Activated naive CD8-positive, alpha-beta T cell treated with anti-CD3 and anti-CD28 coated beads for 36 hours (primary cell): Measurements from ENCODE around the gene TMEM59L. TPM values are rescaled to one million over a fixed set of nuclear protein-coding genes. Genes with fewer than 3 reads are reported as not detected.
A peak's percentile ranks its signal among the peaks of the same experiment; 100 is the strongest.

Experiments
- DNase-seq: peaks from one replicate; pipeline ENCODE4 v3.0.0; 2021
- H3K27ac Mint-ChIP-seq: one replicate; pipeline ENCODE4 v1.8.0; 2022; ENCODE audit warnings: mild to moderate bottlenecking, moderate library complexity, mixed read lengths
- H3K27me3 Mint-ChIP-seq: one replicate; pipeline ENCODE4 v1.8.0; 2022; ENCODE audit warnings: mild to moderate bottlenecking, mixed read lengths
- H3K36me3 Mint-ChIP-seq: one replicate; pipeline ENCODE4 v1.8.0; 2021; ENCODE audit warnings: mild to moderate bottlenecking, mixed read lengths
- H3K4me1 Mint-ChIP-seq: one replicate; pipeline ENCODE4 v1.8.0; 2021; ENCODE audit warnings: mixed read lengths
- H3K4me3 Mint-ChIP-seq: one replicate; pipeline ENCODE4 v1.8.0; 2022; ENCODE audit warnings: mild to moderate bottlenecking, moderate library complexity, mixed read lengths
- H3K9me3 Mint-ChIP-seq: one replicate; pipeline ENCODE4 v1.8.0; 2022; ENCODE audit warnings: mixed read lengths
- total RNA-seq, 2 experiments: library from RNA; stranded (reverse); gene quantifications; one replicate each; pipeline ENCODE4 v1.2.3, GENCODE V29; 2021

TMEM59L gene
- total RNA-seq, 2 experiments from 2014 or later: not detected

DNA sequence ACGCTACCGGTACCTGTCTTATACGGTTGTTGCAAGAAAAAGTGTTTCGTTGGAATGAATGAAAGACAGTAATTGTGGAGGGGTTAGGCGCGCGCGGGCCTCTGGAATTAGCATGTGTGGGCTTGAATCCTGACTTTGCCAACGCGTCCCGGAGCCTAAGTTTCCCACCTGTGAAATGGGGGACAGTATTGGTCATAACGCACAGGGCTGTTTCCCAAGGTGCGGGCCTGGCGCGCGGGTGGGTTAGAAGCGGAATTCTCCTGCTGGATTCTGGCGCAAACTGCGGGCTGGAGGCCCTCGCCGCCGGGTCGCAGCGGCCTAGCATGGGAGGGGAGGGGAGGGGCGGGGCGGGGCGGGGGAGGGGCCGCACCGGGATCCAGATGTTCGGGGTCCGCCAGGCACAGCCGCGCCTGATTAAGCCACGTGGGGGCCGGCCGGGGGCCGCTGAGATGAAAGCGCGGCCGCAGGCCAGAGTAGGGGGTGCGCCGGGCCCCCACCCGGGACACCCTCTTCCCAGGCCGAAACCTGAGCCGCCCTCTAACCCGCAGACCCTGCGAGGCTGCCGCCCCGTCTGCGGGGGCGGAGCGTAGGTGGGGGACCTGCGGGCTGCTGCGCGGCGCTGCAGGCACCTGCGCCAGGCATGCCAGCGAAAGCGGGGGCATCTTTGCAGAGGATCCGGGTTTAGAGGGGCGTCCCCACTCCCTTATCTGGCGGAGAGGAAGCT is 1.2 kb upstream of the TMEM59L start:
- H3K36me3 Mint-ChIP-seq: no peaks in the 10 kb centered on the region
- H3K4me3 Mint-ChIP-seq: no peak overlapping the region
- H3K4me1 Mint-ChIP-seq: peaks cover 15% of the 10 kb centered on the region
- no peaks in the 10 kb centered on the region for H3K9me3 Mint-ChIP-seq
- H3K27ac Mint-ChIP-seq: no peak overlapping the region
- no peak for DNase-seq
- H3K27me3 Mint-ChIP-seq: peaks cover 85% of the 10 kb centered on the region

DNA sequence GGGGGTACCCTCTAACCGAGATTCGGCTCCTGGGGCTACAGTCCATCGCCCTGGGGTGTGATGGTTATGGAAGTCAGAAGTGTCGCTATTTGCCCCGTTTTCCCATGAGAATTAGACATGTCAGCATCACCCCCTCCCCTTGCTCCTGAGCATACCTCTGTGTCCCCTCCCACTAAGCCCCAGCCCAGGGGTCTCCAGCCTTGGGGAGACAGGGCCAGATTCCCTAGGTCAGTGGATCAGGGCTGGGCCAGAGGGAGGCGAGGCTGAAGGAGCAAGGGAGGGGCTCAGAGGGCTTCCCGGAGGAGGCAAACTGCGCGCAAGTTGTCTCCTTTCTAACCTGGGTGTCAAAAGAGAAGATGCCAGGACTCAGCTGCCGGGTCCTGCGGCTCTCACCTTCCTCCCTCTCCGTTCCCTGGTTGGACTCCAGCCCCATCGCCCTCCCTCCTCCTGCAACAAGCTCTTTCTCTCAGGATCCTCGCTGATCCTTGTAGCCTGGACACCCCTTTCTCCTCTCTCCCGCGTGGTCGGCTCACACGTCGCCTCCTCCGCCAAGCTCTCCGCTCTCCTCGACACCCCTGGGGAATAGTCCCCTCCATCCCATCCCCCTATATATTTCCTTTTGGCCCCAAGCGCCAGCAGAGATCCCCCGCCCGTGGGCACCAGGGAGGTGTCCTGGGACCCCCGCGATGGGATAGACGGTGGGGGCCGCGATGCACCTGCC is 459 bp upstream of the TMEM59L start:
- Mint-ChIP-seq H3K4me1 (peaks cover 15% of the 10 kb centered on the region), H3K9me3 (no peaks in the 10 kb centered on the region), H3K4me3 (peak overlapping the region; percentile 67), H3K27me3 (peaks cover 88% of the 10 kb centered on the region), H3K36me3 (no peaks in the 10 kb centered on the region), H3K27ac (no peak overlapping the region)
- no peak for DNase-seq

GRCh38 chr19:18613589-18614234 is 1.0 kb downstream of the TMEM59L start:
- no peaks in the 10 kb centered on the region for H3K9me3 Mint-ChIP-seq
- DNase-seq: no peak
- H3K4me1 Mint-ChIP-seq: peaks cover 15% of the 10 kb centered on the region
- no peaks in the 10 kb centered on the region for H3K36me3 Mint-ChIP-seq
- no peak overlapping the region for H3K27ac Mint-ChIP-seq
- H3K4me3 Mint-ChIP-seq: peak overlapping the region; percentile 53
- peaks cover 81% of the 10 kb centered on the region for H3K27me3 Mint-ChIP-seq

- H3K27ac Mint-ChIP-seq: no peak overlapping the region
- peaks cover 62% of the 10 kb centered on the region for H3K27me3 Mint-ChIP-seq
- DNase-seq: no peak
- no peaks in the 10 kb centered on the region for H3K9me3 Mint-ChIP-seq
- peaks cover 13% of the 10 kb centered on the region for H3K4me1 Mint-ChIP-seq
- no peak overlapping the region for H3K4me3 Mint-ChIP-seq
- no peaks in the 10 kb centered on the region for H3K36me3 Mint-ChIP-seq
Measured at GRCh38 chr19:18616023-18616422, 3.4 kb downstream of the TMEM59L start.

DNA sequence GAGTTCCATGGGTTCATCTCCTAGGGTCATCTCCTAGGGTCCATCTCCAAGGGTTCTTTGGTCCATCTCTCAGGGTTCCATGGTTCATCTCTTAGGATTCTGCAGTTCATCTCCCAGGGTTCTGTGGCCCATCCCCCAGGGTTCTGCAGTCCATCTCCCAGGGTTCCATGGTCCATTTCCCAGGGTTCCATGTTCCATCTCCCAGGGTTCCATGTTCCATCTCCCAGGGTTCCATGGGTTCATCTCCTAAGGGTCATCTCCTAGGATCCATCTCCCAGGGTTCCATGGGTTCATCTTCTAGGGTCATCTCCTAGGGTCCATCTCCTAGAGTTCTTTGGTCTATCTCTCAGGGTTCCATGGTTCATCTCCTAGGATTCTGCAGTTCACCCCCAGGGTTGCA is 4.9 kb downstream of the TMEM59L start:
- Mint-ChIP-seq H3K36me3 (no peaks in the 10 kb centered on the region), H3K9me3 (no peaks in the 10 kb centered on the region), H3K27ac (no peak overlapping the region), H3K4me1 (peaks cover 5% of the 10 kb centered on the region), H3K4me3 (no peak overlapping the region), H3K27me3 (peaks cover 50% of the 10 kb centered on the region)
- DNase-seq: no peak

GRCh38 chr19:18618236-18618635 is 5.6 kb downstream of the TMEM59L start:
- H3K27ac Mint-ChIP-seq: no peak overlapping the region
- DNase-seq: no peak
- peaks cover 47% of the 10 kb centered on the region for H3K27me3 Mint-ChIP-seq
- peaks cover 3% of the 10 kb centered on the region for H3K4me1 Mint-ChIP-seq
- no peaks in the 10 kb centered on the region for H3K9me3 Mint-ChIP-seq
- H3K36me3 Mint-ChIP-seq: no peaks in the 10 kb centered on the region
- no peak overlapping the region for H3K4me3 Mint-ChIP-seq

DNA sequence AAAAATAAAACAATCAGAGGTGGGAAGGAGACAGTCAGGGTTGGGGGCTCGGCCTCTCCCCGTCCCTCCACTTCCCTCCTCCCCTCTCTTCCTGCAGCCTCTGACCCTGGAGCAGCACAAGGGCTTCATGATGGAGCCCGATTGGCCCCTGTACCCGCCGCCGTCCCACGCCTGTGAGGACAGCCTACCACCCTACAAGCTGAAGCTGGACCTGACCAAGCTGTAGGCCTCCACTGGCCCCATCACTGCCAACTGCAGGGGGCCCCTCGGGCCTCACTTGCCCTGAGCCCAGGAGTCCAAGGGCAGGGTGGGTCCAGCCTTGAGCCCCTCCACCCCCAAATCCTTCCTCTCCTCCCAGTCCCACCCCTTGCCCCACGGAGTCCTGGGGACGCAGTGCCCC is 7.6 kb downstream of the TMEM59L start:
- no peaks in the 10 kb centered on the region for H3K9me3 Mint-ChIP-seq
- no peak overlapping the region for H3K27ac Mint-ChIP-seq
- H3K27me3 Mint-ChIP-seq: peaks cover 26% of the 10 kb centered on the region
- no peak overlapping the region for H3K4me3 Mint-ChIP-seq
- no peaks in the 10 kb centered on the region for H3K36me3 Mint-ChIP-seq
- DNase-seq: no peak
- H3K4me1 Mint-ChIP-seq: no peaks in the 10 kb centered on the region

DNA sequence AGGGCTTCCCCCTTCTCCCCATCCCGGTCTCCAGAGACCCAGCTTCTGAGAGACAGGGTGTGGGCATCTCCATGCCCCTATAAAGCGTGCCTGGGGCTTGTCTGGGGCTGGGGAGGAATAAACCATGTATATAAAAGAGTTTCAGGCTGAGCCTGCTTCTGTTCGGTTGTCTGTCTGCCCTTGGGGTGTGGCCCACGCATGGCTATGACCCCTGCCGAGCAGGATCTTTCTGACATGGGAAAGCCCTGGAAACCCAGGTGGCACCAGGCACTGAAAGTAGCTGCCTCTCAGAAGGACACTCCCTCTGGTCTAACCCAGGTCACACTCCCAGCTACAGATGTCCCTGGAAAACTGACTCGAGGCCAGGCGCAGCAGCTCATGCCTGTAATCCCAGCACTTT is 8.2 kb downstream of the TMEM59L start:
- no peak for DNase-seq
- H3K4me3 Mint-ChIP-seq: no peak overlapping the region
- no peaks in the 10 kb centered on the region for H3K4me1 Mint-ChIP-seq
- peaks cover 20% of the 10 kb centered on the region for H3K27me3 Mint-ChIP-seq
- no peak overlapping the region for H3K27ac Mint-ChIP-seq
- H3K36me3 Mint-ChIP-seq: no peaks in the 10 kb centered on the region
- no peaks in the 10 kb centered on the region for H3K9me3 Mint-ChIP-seq

DNA sequence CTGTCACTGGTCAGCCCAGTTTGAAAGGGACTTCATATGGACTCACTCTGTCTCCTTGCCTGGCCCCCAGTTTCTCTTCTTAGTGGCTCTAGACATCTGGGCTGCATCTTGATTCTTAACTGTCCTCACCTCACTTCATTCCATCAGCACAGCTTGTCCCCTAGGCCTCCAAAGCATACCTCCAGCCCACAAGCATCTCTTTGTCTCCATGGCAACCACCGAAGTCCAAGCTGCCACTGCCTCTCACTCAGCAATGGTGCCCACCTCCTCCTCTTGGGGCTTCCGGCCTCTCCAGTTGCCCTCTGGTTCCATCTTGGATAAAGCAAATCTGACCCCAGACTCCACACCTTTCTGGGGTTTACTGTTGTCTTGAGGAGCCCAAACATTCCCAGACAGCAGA is 14.2 kb downstream of the TMEM59L start:
- no peaks in the 10 kb centered on the region for H3K36me3 Mint-ChIP-seq
- H3K27ac Mint-ChIP-seq: no peak overlapping the region
- no peak for DNase-seq
- H3K4me3 Mint-ChIP-seq: no peak overlapping the region
- H3K27me3 Mint-ChIP-seq: peaks cover 3% of the 10 kb centered on the region
- H3K4me1 Mint-ChIP-seq: no peaks in the 10 kb centered on the region
- H3K9me3 Mint-ChIP-seq: no peaks in the 10 kb centered on the region

GRCh38 chr19:18629166-18630088 is 16.8 kb downstream of the TMEM59L start:
- no peak overlapping the region for H3K27ac Mint-ChIP-seq
- H3K9me3 Mint-ChIP-seq: no peaks in the 10 kb centered on the region

GRCh38 chr19:18633321-18633720 is 20.7 kb downstream of the TMEM59L start:
- no peak for DNase-seq
- H3K27ac Mint-ChIP-seq: no peak overlapping the region
- H3K9me3 Mint-ChIP-seq: no peaks in the 10 kb centered on the region
- H3K27me3 Mint-ChIP-seq: no peaks in the 10 kb centered on the region
- no peaks in the 10 kb centered on the region for H3K36me3 Mint-ChIP-seq
- peaks cover 15% of the 10 kb centered on the region for H3K4me1 Mint-ChIP-seq
- H3K4me3 Mint-ChIP-seq: no peak overlapping the region

More at GRCh38 chr19:18629166-18630088, 16.8 kb downstream of the TMEM59L start:
- no peaks in the 10 kb centered on the region for H3K4me1 Mint-ChIP-seq
- H3K27me3 Mint-ChIP-seq: peaks cover 3% of the 10 kb centered on the region
- DNase-seq: no peak
- no peaks in the 10 kb centered on the region for H3K36me3 Mint-ChIP-seq
- H3K4me3 Mint-ChIP-seq: no peak overlapping the region

DNA sequence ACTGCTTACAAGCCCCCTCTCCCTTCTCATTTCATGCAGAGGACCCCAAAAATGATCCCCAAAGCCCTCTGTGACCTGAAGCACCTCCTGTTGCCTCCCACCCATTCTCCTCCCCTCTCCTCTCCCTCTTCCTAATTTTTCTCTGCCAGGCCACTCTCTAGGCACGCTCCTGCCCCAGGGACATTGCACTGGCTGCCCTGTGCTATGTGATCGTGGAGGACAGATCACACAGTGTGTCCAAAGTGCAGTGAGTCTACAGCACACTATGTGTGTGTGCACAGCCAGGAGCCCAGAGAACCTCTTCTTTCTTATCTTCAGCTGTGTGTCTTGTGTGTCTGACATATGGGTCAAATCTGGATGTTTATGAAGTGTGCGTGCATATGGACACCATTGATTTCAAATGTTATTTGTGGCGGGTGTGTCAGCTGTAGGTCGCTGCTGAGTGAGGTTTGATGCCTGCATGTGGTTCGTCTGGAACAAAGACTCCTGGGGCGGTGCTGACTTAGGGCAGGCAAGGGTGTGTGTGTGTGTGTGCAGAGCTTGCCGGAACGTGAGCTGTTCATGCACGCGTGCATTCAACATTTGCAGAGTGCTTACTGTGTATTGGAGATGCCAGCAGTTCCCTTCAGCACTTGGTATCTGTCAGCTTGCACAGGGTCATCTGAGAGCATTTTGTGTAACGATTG is 22.1 kb downstream of the TMEM59L start:
- Mint-ChIP-seq H3K36me3 (no peaks in the 10 kb centered on the region), H3K27ac (no peak overlapping the region), H3K27me3 (no peaks in the 10 kb centered on the region), H3K4me3 (no peak overlapping the region), H3K9me3 (no peaks in the 10 kb centered on the region), H3K4me1 (peaks cover 18% of the 10 kb centered on the region)
- DNase-seq: no peak

- Mint-ChIP-seq H3K36me3 (no peaks in the 10 kb centered on the region), H3K9me3 (no peaks in the 10 kb centered on the region), H3K4me3 (peak overlapping the region; percentile 89), H3K27ac (no peak overlapping the region), H3K4me1 (peaks cover 18% of the 10 kb centered on the region), H3K27me3 (no peaks in the 10 kb centered on the region)
- no peak for DNase-seq
Measured at GRCh38 chr19:18635831-18636182, 23.1 kb downstream of the TMEM59L start.

DNA sequence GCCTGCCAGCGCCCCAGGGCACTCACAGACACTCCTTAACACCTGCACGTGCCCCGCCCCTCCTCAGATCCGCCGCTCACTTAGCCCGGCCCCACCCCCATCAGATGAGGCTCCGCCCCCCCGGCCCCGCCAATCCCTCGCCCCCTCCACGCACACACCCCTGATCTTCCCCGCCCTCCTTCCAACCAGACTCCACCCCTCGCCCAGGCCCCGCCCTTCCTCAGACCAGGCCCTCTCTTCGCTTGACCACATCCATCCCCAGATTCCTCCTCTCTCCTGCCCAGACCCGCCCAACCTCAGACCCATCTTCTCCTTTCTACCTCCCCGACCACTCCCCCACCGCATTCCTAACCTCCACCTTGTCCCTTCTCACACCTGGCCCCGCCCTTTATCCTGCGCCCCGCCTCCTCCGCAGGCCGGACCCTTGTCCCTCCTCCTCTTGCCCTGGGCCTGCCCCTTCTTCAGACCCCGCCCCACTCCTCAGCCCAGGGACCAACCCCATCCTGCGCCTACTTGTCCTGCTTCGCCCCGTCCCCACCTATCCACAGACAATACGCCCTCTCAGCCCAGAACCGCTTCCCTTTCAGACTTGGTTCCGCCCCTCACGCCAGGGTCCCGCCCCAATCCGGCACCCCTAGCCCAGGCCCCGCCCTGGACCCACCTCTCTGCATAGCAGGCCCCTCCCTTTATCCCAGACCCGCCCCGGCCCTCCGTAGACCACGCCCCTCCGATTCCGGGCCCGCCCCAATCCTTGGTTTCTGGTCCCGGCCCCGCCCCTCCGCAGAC is 23.7 kb downstream of the TMEM59L start:
- DNase-seq: peak; percentile 97
- peak overlapping the region; percentile 89 for H3K4me3 Mint-ChIP-seq
- H3K27me3 Mint-ChIP-seq: no peaks in the 10 kb centered on the region
- H3K9me3 Mint-ChIP-seq: no peaks in the 10 kb centered on the region
- H3K36me3 Mint-ChIP-seq: no peaks in the 10 kb centered on the region
- peaks cover 18% of the 10 kb centered on the region for H3K4me1 Mint-ChIP-seq
- peak overlapping the region; percentile 89 for H3K27ac Mint-ChIP-seq
